MM.1S (cell line): ENCODE data around the gene CLN3.
A peak's percentile ranks its signal among the peaks of the same experiment; 100 is the strongest.

ENCODE experiments used
- DNase-seq: peaks from one replicate; pipeline ENCODE4 v3.0.0-alpha.2; 2015
- H2AFZ ChIP-seq: fragments of 300-600 bp; sonication (generic); 2 replicates; pipeline ENCODE4 v1.6.0; 2016; ENCODE audit warnings: antibody characterized with exemption, low read length
- H3F3A ChIP-seq: fragments of 300-600 bp; sonication (generic); 2 replicates; pipeline ENCODE4 v1.6.1; 2016; ENCODE audit warnings: mild to moderate bottlenecking, antibody characterized with exemption, low read length, moderate library complexity, mixed read lengths; ENCODE audit not compliant: insufficient read depth
- H3K27ac ChIP-seq: fragments of 300-600 bp; sonication (generic); 2 replicates; pipeline ENCODE4 v1.5.1; 2016; ENCODE audit warnings: mild to moderate bottlenecking, low read length
- H3K27me3 ChIP-seq: fragments of 300-600 bp; sonication (generic); replicated peaks from 2 replicates; pipeline ENCODE4 v1.6.0; 2016; ENCODE audit warnings: low read length; ENCODE audit not compliant: insufficient read depth
- H3K36me3 ChIP-seq: fragments of 300-600 bp; sonication (generic); replicated peaks from 2 replicates; pipeline ENCODE4 v1.6.1; 2016; ENCODE audit warnings: mild to moderate bottlenecking, low read length, mixed read lengths; ENCODE audit not compliant: insufficient read depth
- H3K4me1 ChIP-seq: fragments of 300-600 bp; sonication (generic); 2 replicates; pipeline ENCODE4 v1.6.1; 2016; ENCODE audit warnings: low read length, mixed read lengths
- H3K4me2 ChIP-seq: fragments of 300-600 bp; sonication (generic); 2 replicates; pipeline ENCODE4 v1.6.0; 2016; ENCODE audit warnings: low read depth, low read length
- H3K4me3 ChIP-seq: fragments of 300-600 bp; sonication (generic); 2 replicates; pipeline ENCODE4 v1.5.1; 2016; ENCODE audit warnings: low read length, mixed read lengths
- H3K79me2 ChIP-seq: fragments of 300-600 bp; sonication (generic); 2 replicates; pipeline ENCODE4 v1.6.1; 2016; ENCODE audit warnings: mixed run types, low read length, mixed read lengths
- H3K9ac ChIP-seq: fragments of 300-600 bp; sonication (generic); 2 replicates; pipeline ENCODE4 v1.6.1; 2016; ENCODE audit warnings: low read length, mixed read lengths
- H3K9me2 ChIP-seq: fragments of 300-600 bp; sonication (generic); replicated peaks from 2 replicates; pipeline ENCODE4 v1.6.1; 2016; ENCODE audit warnings: mild to moderate bottlenecking, low read length, mixed read lengths; ENCODE audit not compliant: insufficient read depth
- H3K9me3 ChIP-seq: fragments of 300-600 bp; sonication (generic); replicated peaks from 2 replicates; pipeline ENCODE4 v1.6.1; 2016; ENCODE audit warnings: mild to moderate bottlenecking, low read length, mixed read lengths; ENCODE audit not compliant: insufficient read depth
- H4K20me1 ChIP-seq: fragments of 300-600 bp; sonication (generic); 2 replicates; pipeline ENCODE4 v1.6.1; 2016; ENCODE audit warnings: mild to moderate bottlenecking, low read length, moderate library complexity, mixed read lengths; ENCODE audit not compliant: insufficient read depth
- EZH2 ChIP-seq: fragments of 300-600 bp; sonication (generic); optimal IDR thresholded peaks from 2 replicates; pipeline ENCODE3; 2017; ENCODE audit warnings: low read depth, mild to moderate bottlenecking, antibody characterized with exemption, low read length, mixed read lengths
- EZH2phosphoT487 ChIP-seq: fragments of 300-600 bp; sonication (generic); IDR thresholded peaks from 2 replicates; pipeline ENCODE4 v1.6.1; 2018; ENCODE audit warnings: antibody characterized with exemption, low read length
- TF ChIP-seq, protein P1 (sequence below): fragments of 300-600 bp; sonication (generic); IDR thresholded peaks from 2 replicates; pipeline ENCODE4 v1.5.1; 2016; ENCODE audit warnings: antibody characterized with exemption, low read length, mixed read lengths

CLN3 gene

DNA sequence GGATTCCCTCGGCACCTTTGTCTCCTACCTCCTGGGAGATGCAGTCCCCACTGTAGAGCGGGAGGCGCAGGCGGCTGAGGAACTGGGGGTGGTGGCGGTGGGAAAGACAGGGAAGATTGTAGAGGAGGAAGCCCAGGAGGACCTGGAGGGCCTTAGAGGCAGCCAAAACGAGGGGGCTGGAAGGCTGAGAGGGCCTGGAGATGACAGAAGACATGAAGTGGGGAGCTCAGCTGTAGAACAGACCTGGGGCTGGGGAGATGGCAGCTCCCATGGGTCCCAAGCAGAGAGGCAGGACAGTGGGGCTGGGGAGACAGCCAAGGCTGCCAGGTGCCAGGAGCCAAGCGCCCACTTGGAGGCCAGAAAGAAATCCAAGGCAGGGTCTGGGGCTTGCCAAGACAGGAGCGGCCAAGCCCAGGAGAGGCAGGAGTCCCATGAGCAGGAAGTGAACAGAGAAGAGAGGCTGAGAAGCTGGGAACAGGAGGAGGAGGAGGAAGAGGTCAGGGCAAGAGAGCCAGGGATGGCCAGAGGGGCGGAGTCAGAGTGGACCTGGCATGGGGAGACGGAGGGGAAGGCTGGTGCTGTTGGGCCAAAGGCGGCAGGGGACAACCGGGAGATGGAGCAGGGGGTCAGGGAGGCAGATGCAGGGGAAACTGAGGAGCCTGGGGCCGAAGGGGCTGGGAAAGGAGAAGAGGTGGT lies 3.4 kb upstream of the CLN3 start:
- Histone ChIP-seq H3K27ac (no peak overlapping the region), H3K9me2 (no peaks in the 10 kb centered on the region), H3K9me3 (no peaks in the 10 kb centered on the region), H2AFZ (0 out of 2 replicates have a peak overlapping the region, but pooled peaks have one; percentile 87), H3K27me3 (no peaks in the 10 kb centered on the region; the same call in 1 of the 2 replicates), H3K4me1 (peaks cover 14% of the 10 kb centered on the region), H3K4me2 (no peak overlapping the region), H3K4me3 (no peak overlapping the region), H3K9ac (no peak overlapping the region), H3F3A (0 out of 2 replicates have a peak, but pooled peaks cover 3% of the 10 kb centered on the region), H3K79me2 (peaks cover 7% of the 10 kb centered on the region), H3K36me3 (no peaks in the 10 kb centered on the region), H4K20me1 (no peaks in the 10 kb centered on the region)
- TF ChIP-seq EZH2phosphoT487 (no peak), EZH2 (no peak)
- TF ChIP-seq, protein P1, sequence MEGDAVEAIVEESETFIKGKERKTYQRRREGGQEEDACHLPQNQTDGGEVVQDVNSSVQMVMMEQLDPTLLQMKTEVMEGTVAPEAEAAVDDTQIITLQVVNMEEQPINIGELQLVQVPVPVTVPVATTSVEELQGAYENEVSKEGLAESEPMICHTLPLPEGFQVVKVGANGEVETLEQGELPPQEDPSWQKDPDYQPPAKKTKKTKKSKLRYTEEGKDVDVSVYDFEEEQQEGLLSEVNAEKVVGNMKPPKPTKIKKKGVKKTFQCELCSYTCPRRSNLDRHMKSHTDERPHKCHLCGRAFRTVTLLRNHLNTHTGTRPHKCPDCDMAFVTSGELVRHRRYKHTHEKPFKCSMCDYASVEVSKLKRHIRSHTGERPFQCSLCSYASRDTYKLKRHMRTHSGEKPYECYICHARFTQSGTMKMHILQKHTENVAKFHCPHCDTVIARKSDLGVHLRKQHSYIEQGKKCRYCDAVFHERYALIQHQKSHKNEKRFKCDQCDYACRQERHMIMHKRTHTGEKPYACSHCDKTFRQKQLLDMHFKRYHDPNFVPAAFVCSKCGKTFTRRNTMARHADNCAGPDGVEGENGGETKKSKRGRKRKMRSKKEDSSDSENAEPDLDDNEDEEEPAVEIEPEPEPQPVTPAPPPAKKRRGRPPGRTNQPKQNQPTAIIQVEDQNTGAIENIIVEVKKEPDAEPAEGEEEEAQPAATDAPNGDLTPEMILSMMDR: no peak
- DNase-seq: no peak

DNA sequence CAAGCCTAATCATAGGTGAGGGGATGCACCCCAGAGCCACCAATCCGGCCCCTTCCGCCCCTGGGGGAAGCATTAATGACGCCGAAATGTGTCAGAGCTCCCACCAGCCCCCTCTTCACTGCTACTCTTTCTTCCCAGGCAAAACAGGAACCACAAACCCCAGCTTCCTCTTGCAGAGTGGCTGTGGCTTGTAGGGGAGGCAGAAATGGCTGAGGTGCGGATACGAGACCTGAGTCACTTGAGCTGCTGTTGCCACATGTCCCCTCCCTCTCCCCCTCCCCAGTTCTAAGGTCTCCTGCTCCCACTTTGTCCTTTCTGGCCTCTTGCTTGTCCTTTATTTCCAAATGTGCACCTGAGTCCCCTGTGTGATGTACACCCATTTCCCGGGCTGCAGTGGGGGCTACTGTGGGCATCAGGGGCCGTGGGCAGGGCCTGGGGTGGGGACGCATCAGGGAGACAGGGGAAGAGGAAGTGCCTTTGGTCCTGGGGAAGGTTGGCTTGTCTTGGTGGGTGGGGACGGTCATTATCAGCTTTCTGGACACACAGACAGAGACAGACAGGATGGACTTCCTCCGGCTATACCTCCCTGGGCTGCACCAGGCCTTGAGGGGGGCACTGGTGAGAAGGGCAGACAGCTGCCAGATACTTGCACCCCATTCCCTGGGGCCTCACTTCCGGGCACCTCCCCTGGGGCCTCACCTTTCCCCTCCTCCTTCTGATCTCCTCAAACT lies 2.4 kb upstream of the CLN3 start, which contains the start of gene APOBR:
APOBR (plus strand) TSS at position 523 of the 731 bp plus-strand sequence; CDS start at position 562, 39 bp downstream.
- DNase-seq: peak; percentile 51
- Histone ChIP-seq H3K27ac (peak within 1 kb of the TSS; percentile 54; the same call in 1 of the 2 replicates), H2AFZ (peak within 1 kb of the TSS; percentile 87), H3K4me3 (peak within 1 kb of the TSS; percentile 27), H3K9me2 (no peaks in the 10 kb centered on the region), H3F3A (0 out of 2 replicates have a peak, but pooled peaks cover 3% of the 10 kb centered on the region), H4K20me1 (no peaks in the 10 kb centered on the region), H3K79me2 (peaks cover 7% of the 10 kb centered on the region), H3K4me2 (peak within 1 kb of the TSS; percentile 73), H3K9ac (peak within 1 kb of the TSS; percentile 24), H3K36me3 (no peaks in the 10 kb centered on the region), H3K9me3 (no peaks in the 10 kb centered on the region), H3K4me1 (peaks cover 14% of the 10 kb centered on the region), H3K27me3 (no peaks in the 10 kb centered on the region)
- TF ChIP-seq, protein P1: no peak
- TF ChIP-seq EZH2 (no peak), EZH2phosphoT487 (no peak)

DNA sequence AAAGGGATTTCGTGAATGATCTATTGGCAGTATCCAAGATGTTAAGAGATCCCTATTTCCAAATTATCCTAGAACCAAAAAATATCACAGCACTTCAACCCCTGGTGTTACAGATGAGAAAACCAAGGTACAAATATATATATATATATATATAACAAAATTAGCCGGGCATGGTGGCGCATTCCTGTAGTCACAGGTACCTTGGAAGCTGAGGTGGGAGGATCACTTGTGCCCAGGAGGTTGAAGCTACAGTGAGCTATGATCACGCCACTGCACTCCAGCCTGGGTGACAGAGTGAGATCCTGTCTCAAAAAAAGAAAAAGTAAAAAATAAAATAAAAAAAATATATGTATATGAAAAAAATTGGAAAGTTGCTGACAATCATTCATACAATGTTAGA lies 637 bp upstream of the CLN3 start:
- DNase-seq: no peak
- H3K9ac ChIP-seq: peak overlapping the region; percentile 85; the same call in 1 of the 2 replicates
- no peaks in the 10 kb centered on the region for H3K9me2 ChIP-seq
- peak overlapping the region; percentile 99 for H2AFZ ChIP-seq
- peak overlapping the region; percentile 99; the same call in 1 of the 2 replicates for H3K4me3 ChIP-seq
- H4K20me1 ChIP-seq: no peaks in the 10 kb centered on the region
- TF ChIP-seq EZH2phosphoT487: no peak
- no peak for TF ChIP-seq EZH2
- TF ChIP-seq, protein P1: no peak
- H3K4me2 ChIP-seq: peak overlapping the region; percentile 93; the same call in 1 of the 2 replicates
- H3K27me3 ChIP-seq: no peaks in the 10 kb centered on the region
- H3K36me3 ChIP-seq: no peaks in the 10 kb centered on the region
- peak overlapping the region; percentile 84; the same call in 1 of the 2 replicates for H3K27ac ChIP-seq
- H3K79me2 ChIP-seq: peaks cover 7% of the 10 kb centered on the region
- H3K4me1 ChIP-seq: peaks cover 14% of the 10 kb centered on the region
- H3K9me3 ChIP-seq: no peaks in the 10 kb centered on the region
- H3F3A ChIP-seq: 0 out of 2 replicates have a peak, but pooled peaks cover 3% of the 10 kb centered on the region
